ENCODE data around the gene CCDC137. TPM values are rescaled to one million over a fixed set of nuclear protein-coding genes. Genes with fewer than 3 reads are reported as not detected.

The CCDC137 gene, protein sequence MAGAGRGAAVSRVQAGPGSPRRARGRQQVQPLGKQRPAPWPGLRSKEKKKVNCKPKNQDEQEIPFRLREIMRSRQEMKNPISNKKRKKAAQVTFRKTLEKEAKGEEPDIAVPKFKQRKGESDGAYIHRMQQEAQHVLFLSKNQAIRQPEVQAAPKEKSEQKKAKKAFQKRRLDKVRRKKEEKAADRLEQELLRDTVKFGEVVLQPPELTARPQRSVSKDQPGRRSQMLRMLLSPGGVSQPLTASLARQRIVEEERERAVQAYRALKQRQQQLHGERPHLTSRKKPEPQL
- 10 to 100 TPM; 27.1 to 31.8 TPM for total RNA-seq

DNA sequence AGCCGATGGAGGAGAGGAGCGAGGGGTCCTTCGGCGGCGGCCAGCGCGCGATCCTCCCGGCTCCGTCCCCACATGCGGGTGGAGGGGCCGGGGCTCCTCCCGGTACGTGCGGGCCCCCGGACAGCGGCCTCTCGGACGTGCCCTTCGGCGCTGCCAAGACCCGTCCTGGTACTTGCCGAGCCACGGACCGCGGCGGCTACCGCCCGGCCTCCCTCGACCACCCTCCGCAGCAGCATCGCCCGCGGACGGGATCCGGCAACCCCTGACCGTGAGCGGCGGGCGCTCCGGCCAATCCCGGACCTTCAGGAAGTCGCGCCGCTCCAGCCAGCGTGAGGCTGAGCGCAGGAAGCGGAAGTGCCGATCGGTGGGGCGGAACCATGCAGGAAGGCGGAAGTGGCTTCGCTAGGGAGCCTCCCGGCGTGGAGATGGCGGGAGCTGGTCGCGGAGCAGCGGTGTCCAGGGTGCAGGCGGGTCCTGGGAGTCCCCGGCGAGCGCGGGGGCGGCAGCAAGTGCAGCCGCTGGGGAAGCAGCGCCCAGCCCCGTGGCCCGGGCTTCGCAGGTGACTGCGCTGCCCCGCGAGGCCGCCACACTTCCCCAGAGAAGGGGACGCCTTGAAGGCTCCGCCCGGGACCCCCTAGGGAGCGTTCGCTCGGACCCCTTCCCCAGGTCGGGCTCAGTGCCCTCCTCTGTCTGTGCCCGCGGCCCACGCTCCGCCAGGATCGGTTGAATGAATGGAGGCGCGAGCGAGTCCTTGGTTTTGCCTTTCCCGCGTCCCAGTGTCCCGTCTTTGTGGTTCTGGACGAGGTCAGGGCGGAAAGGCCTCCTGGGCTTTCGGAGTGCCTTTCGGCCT lies at the start of gene CCDC137, which contains the start of gene OXLD1:
Gene CCDC137 (plus strand): TSS at position 396 of the 850 bp plus-strand sequence. CDS start 30 bp downstream, at position 426.
Gene OXLD1 (minus strand): TSS at position 264 of the 850 bp plus-strand sequence. CDS start 28 bp downstream, at position 236.

DNA sequence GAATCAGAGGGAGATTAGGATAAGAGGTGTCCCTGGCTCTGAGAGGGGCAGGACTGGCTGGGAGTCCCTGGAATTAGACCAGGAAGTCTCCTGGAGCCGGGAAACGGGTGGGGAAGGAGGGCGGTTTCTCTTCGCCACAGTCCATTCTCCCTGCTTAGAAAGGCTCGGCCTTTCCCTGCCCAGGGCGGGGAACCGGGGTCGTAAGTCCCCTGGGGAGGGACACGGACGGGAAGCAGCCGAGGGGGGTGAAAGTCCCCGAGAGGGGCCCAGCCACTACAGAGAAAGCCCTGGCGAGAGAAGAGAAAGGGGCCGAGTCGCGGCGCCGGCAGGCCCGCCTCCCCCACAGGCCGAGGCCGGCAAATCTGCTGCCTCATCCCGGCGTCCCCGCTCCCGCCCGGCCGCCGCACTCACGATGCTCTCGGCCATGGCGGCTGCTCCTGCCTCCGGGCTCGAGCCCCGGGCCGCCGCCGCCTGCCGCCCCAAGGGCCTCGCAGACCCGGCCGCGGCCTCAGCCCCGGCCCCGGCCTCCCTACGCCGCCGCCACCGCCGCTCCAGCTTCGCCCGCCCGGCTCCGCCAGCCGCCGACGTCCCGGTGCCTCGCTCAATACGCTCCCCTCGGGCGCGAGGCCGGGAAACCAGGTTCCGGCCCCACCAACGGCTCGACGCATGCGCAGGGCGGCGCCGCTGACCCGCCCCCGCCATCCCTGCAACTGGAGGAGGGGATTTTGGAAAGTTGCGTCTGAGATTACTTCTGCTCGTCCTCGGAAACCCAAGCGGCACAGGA lies 29.8 kb upstream of the CCDC137 start, which contains the start of the genes NPLOC4 and TSPAN10:
Gene NPLOC4 (minus strand): TSS at position 608 of the 784 bp plus-strand sequence. CDS start 182 bp downstream, at position 426.
Gene TSPAN10 (plus strand): TSS at position 692 of the 784 bp plus-strand sequence. CDS start 5,217 bp downstream, outside the sequence.

DNA sequence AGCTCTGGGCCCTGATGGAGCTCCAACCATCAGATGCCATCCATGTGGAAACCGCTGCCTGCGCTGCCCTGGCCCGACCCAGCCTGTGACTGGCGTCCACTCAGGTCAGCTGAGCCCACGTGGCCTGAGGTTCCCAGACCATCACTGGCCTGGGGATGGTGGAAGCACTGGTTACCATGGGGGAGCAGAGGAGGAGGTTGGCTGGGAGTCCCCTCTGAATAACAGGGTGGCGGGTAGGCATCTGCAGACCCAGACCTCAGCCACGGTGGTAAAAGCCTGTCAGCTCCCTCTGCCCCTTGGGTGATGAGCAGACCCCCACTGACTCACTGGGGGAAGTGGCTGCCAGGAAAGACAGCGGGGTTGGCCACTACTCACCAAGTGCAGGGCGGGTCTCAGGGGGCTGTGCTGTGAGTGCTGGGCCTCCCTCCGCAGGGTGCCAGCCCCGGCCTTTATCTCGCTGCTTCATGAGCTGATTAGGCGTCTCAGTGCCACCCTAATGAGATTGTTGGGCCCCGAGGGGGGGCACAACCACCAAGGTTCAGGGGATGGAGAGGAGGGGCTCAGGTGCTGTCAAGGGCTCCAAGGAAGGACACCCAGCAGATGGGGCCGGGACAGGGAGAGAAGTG lies 10.3 kb upstream of the CCDC137 start, which contains the start of gene PDE6G:
Gene PDE6G (minus strand): TSS at position 425 of the 626 bp plus-strand sequence. CDS start 3,237 bp downstream, outside the sequence.

DNA sequence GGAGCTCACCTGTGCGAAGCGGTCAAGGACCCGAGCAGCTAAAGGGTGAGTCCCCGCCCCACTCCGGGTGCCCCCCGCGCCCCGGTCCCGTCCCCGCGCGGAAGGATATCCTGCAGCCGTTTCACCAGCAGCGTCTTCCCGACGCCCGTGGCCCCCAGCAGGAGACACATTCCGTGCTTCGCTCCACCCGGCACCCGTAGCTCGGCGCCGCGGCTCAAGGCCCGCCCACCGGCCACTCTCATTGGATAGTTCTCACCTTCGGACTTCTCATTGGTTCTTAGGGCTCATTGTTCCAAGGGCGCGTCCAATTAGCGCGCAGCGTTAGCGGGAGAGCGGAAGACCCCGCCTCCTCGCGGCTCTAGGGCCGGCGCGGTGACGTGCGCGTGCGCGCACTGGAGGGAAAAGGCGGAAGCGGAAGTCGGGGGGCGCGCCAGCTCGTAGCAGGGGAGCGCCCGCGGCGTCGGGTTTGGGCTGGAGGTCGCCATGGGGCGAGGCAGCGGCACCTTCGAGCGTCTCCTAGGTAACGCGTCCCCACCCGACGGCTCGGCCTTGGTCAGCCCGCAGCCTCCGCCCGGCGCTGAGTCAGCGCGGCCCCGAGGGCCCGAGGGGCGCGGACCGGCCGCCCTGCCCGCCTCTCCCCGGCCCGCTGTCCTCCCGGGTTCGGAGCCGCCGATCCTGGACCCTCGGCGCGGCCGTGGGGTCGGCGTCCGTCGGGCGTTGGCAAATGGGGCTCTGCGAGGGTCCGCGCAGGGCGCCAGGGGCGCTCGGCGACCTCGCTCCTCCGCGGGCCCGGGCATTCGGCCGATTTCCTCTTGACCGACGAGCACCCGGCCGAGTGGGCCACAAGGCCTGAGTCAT lies 17.3 kb downstream of the CCDC137 start, which contains the start of the genes ARL16 and HGS:
Gene ARL16 (minus strand): TSS at position 214 of the 858 bp plus-strand sequence. CDS start 44 bp downstream, at position 170.
Gene HGS (plus strand): TSS at position 428 of the 858 bp plus-strand sequence. CDS start 56 bp downstream, at position 484.

DNA sequence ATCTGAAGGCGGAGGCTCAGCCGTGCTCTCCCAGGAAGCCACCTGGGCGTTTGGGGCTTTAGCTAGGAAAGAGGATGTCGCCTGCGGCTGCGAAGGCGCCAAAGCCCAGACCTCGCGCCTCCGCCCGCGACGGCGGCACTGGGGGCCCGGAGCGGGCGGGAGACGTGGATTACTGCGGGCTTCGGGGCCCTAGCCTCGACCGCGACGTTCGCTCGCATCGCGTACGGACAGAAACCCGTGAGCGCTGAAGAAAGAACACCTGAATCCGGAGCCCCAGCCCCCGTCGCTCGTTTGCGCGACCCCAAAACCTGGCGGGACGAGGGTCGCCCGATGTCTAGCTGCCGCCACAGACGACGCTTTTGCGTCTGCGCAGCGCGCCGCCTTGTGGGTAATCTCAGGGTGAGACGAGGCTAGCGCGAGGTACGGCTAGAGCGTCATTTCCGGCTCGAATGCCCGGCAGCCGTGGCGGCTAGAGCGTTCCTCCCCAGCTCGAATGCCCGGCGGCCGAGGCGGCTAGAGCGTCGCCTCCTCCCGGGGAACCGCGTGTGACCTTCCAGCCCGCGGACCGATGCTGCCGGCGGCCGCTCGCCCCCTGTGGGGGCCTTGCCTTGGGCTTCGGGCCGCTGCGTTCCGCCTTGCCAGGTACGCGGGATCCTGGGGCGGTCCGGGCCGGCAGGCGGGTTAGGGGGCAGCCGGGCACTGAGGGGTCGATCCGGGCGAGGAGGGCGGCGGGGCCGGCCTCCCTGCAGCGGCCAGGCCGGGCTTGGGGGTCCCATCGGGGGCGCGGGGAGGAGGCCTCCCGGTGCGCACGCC lies 36.6 kb downstream of the CCDC137 start, which contains the start of gene MRPL12:
Gene MRPL12 (plus strand): TSS at position 434 of the 813 bp plus-strand sequence. CDS start 135 bp downstream, at position 569.

DNA sequence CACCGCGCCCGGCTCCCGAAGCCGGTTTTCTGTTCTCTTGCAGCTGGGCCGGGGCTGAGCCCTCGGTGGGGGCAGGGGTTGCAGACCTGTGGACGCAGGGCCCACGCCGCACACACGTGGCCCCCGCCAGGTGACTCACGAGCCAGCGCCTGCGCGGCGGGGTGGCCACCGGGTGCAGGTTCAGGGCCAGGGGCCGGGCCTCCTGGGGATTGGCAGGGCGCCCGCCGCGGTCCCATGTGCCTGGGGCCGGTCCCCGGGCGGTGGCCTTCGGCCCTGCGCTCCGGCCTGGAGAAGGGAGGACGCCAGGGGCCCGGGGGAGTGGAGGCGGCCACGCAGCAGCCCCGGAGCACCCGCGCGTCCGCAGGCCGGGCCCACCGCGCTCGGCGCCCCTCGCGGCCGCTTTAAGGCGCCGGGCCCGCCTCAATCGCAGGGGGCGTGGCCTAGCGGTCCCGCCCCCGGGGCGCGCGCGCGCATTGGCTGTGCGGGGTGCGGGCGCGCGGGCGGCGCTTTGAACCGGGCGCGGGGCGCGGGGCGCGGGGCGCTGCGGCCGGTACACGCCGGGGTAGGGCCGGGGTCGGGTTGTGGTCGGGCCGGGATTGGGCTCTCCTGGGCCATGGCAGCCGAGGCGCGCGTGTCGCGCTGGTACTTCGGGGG lies 45.4 kb downstream of the CCDC137 start, which contains the start of gene SLC25A10:
Gene SLC25A10 (plus strand): TSS at position 471 of the 654 bp plus-strand sequence. CDS start 143 bp downstream, at position 614.

Small RNA genes lying within 50 kb of the gene (microRNA-seq; reads per million reads assigned to microRNA genes)
- not detected for gene MIR6786 (ENCODE audit: borderline microRNAs expressed, borderline replicate concordance)

Other genes starting within 250 kb of the CCDC137 start
- 1,000 to 10,000 TPM; 4,541 to 4,718 TPM for gene ACTG1, start 153.9 kb upstream of the CCDC137 start, total RNA-seq
- gene FSCN2, start 138.4 kb upstream of the CCDC137 start, total RNA-seq = under 1 TPM; 0.58 to 0.60 TPM
- 10 to 100 TPM; 36.1 to 38.6 TPM for gene FAAP100, start 114.4 kb upstream of the CCDC137 start, total RNA-seq
- gene NPLOC4, start 29.6 kb upstream of the CCDC137 start, total RNA-seq = 10 to 100 TPM; 80.8 to 81.7 TPM
- under 1 TPM; 0.48 TPM for gene TSPAN10, start 29.5 kb upstream of the CCDC137 start, total RNA-seq
- gene PDE6G, start 10.2 kb upstream of the CCDC137 start, total RNA-seq = 10 to 100 TPM; 67.0 to 71.9 TPM
- gene OXLD1, start 132 bp upstream of the CCDC137 start, total RNA-seq = 10 to 100 TPM; 56.5 to 59.1 TPM
- 10 to 100 TPM; 19.2 to 21.1 TPM for gene ARL16, start 17.1 kb downstream of the CCDC137 start, total RNA-seq
- gene HGS, start 17.3 kb downstream of the CCDC137 start, total RNA-seq = 100 to 1,000 TPM; 112 to 125 TPM
- 10 to 100 TPM; 56.0 to 58.2 TPM for gene MRPL12, start 36.6 kb downstream of the CCDC137 start, total RNA-seq
- gene SLC25A10, start 45.5 kb downstream of the CCDC137 start, total RNA-seq = 10 to 100 TPM; 18.1 to 19.5 TPM
- not detected for gene GCGR, start 137.4 kb downstream of the CCDC137 start, total RNA-seq
- 10 to 100 TPM; 51.6 to 53.9 TPM for gene MCRIP1, start 166.6 kb downstream of the CCDC137 start, total RNA-seq
- not detected for gene PPP1R27, start 168.3 kb downstream of the CCDC137 start, total RNA-seq
- gene P4HB, start 193.8 kb downstream of the CCDC137 start, total RNA-seq = 100 to 1,000 TPM; 471 to 474 TPM
- 100 to 1,000 TPM; 575 to 590 TPM for gene ARHGDIA, start 204.6 kb downstream of the CCDC137 start, total RNA-seq
- 100 to 1,000 TPM; 145 to 147 TPM for gene ALYREF, start 224.8 kb downstream of the CCDC137 start, total RNA-seq
- gene ANAPC11, start 225.0 kb downstream of the CCDC137 start, total RNA-seq = 10 to 100 TPM; 67.2 to 75.1 TPM
- gene NPB, start 235.5 kb downstream of the CCDC137 start, total RNA-seq = under 1 TPM; 0.10 to 0.20 TPM
- gene PCYT2, start 244.7 kb downstream of the CCDC137 start, total RNA-seq = 10 to 100 TPM; 43.8 to 49.5 TPM

Measured in activated naive CD4-positive, alpha-beta T cell treated with anti-CD3 and anti-CD28 coated beads, Interleukin-2, amount 10 ng/mL, durations not matched to agents 5 hours and 36 hours (primary cell).